Measurements from ENCODE around the gene C1QTNF2.

- no peak for TF ChIP-seq CTCF (optimal IDR thresholded peaks at IDR 0.05 in 1 of 3, IDR thresholded peaks at IDR 0.05 in 1 of 3, conservative IDR thresholded peaks at IDR 0.05 in 1 of 3; ENCODE audit: extremely low read depth in 1 of 3, insufficient read depth in 2 of 3, low read length in 3 of 3)
- no peak for TF ChIP-seq EZH2 (IDR thresholded peaks at IDR 0.05; ENCODE audit: low read length)
Observed at GRCh38 chr5:160352308-160352707, 18.1 kb downstream of the C1QTNF2 start.
